SK-N-SH (cell line): ENCODE results near the gene TXNRD2. TPM values are rescaled to one million over a fixed set of nuclear protein-coding genes. Genes with fewer than 3 reads are reported as not detected.

Source experiments
- CTCF ChIA-PET: fragments of 300-600, 350-600 bp; formaldehyde crosslinking; extraction: SDS; loops from one replicate; lab custom pipeline; 2021; lab: Yijun Ruan, JAX
- POLR2A ChIA-PET: fragments of 350-600 bp; sonication (Branson Sonifier 250); formaldehyde crosslinking; extraction: SDS; loops from one replicate; lab custom pipeline; 2020; ENCODE audit warnings: antibody characterized with exemption, inconsistent platforms; lab: Yijun Ruan, JAX
- DNase-seq: peaks from one replicate; pipeline ENCODE4 v3.0.0; 2012
- H2AFZ ChIP-seq: fragments of 200-600 bp; sonication (generic); 2 replicates; pipeline ENCODE4 v1.8.1; 2016; ENCODE audit warnings: antibody characterized with exemption, mild to moderate bottlenecking, low read depth
- H3F3A ChIP-seq: fragments of 200-600 bp; sonication (generic); replicated peaks from 2 replicates; pipeline ENCODE3; 2016; ENCODE audit warnings: antibody characterized with exemption, mild to moderate bottlenecking; ENCODE audit not compliant: insufficient read depth
- H3K27ac ChIP-seq, 2 experiments: fragments of 200-500 bp in 1 of 2; fragments of 200-600 bp in 1 of 2; sonication (Bioruptor generic) in 1 of 2; sonication (generic), shearing (Covaris generic) in 1 of 2; 2 replicates each; pipeline versions ENCODE4 v1.5.1 to v1.6.1; 2014 to 2016; ENCODE audit warnings: low read depth in 2 of 2, inconsistent platforms in 1 of 2, low read length in 1 of 2, mild to moderate bottlenecking in 1 of 2, mixed read lengths in 1 of 2
- H3K27me3 ChIP-seq: fragments of 200-600 bp; sonication (generic), shearing (Covaris generic); 2 replicates; pipeline ENCODE4 v1.6.1; 2016; ENCODE audit warnings: mixed run types; ENCODE audit not compliant: insufficient read depth
- H3K36me3 ChIP-seq, 2 experiments: fragments of 200-500 bp in 1 of 2; fragments of 200-600 bp in 1 of 2; sonication (Bioruptor generic) in 1 of 2; sonication (generic) in 1 of 2; replicated peaks in 1 of 2; 2 replicates each; pipeline versions ENCODE3 to v1.5.1; 2014 to 2016; ENCODE audit warnings: low read length in 1 of 2, mild to moderate bottlenecking in 1 of 2; ENCODE audit not compliant: insufficient read depth in 2 of 2, control insufficient read depth in 1 of 2
- H3K4me1 ChIP-seq, 2 experiments: fragments of 200-500 bp in 1 of 2; fragments of 200-600 bp in 1 of 2; sonication (Bioruptor generic) in 1 of 2; sonication (generic), shearing (Covaris generic) in 1 of 2; 2 replicates each; pipeline versions ENCODE4 v1.5.1 to v1.6.1; 2014 to 2016; ENCODE audit warnings: low read depth in 1 of 2, low read length in 1 of 2, mixed run types in 1 of 2; ENCODE audit not compliant: insufficient read depth in 2 of 2, control insufficient read depth in 1 of 2
- H3K4me2 ChIP-seq: fragments of 200-600 bp; sonication (generic), shearing (Covaris generic); 2 replicates; pipeline ENCODE4 v1.6.1; 2017; ENCODE audit warnings: mixed run types
- H3K4me3 ChIP-seq, 2 experiments: fragments of 200-500 bp in 1 of 2; fragments of 200-600 bp in 1 of 2; sonication (Bioruptor generic) in 1 of 2; sonication (generic), shearing (Covaris generic) in 1 of 2; 2 replicates each; pipeline versions ENCODE4 v1.5.1 to v1.8.1; 2014 to 2016; ENCODE audit warnings: low read depth in 2 of 2, inconsistent platforms in 1 of 2, low read length in 1 of 2, mild to moderate bottlenecking in 1 of 2, mixed read lengths in 1 of 2, moderate library complexity in 1 of 2
- H3K79me2 ChIP-seq: fragments of 200-600 bp; sonication (generic); 2 replicates; pipeline ENCODE4 v1.8.1; 2017; ENCODE audit warnings: mild to moderate bottlenecking; ENCODE audit not compliant: insufficient read depth
- H3K9ac ChIP-seq: fragments of 200-600 bp; sonication (generic); 2 replicates; pipeline ENCODE4 v1.6.1; 2017; ENCODE audit warnings: mixed run types
- H3K9me2 ChIP-seq: fragments of 200-600 bp; sonication (generic); 2 replicates; pipeline ENCODE4 v1.6.1; 2017; ENCODE audit warnings: mixed run types
- H3K9me3 ChIP-seq: fragments of 200-600 bp; sonication (generic); 2 replicates; pipeline ENCODE4 v1.6.1; 2017; ENCODE audit warnings: mixed run types, mild to moderate bottlenecking, moderate library complexity
- H4K20me1 ChIP-seq: fragments of 200-600 bp; sonication (generic); 2 replicates; pipeline ENCODE4 v1.6.1; 2017; ENCODE audit warnings: mild to moderate bottlenecking, mixed run types; ENCODE audit not compliant: insufficient read depth
- ELF1 ChIP-seq: IDR thresholded peaks from 2 replicates; pipeline ENCODE4 v1.4.0; 2012
- EP300 ChIP-seq, 2 experiments: IDR thresholded peaks; 2 replicates each; pipeline versions ENCODE4 v1.4.0 to v1.6.1; 2012; ENCODE audit warnings: borderline replicate concordance in 1 of 2, low read depth in 1 of 2, low read length in 1 of 2
- EZH2phosphoT487 ChIP-seq: fragments of 200-600 bp; sonication (generic); IDR thresholded peaks from 2 replicates; pipeline ENCODE4 v1.6.1; 2017; ENCODE audit warnings: low read depth, mixed run types, mild to moderate bottlenecking, antibody characterized with exemption, moderate library complexity, borderline replicate concordance
- FOSL2 ChIP-seq: IDR thresholded peaks from 2 replicates; pipeline ENCODE4 v1.4.0; 2012; ENCODE audit warnings: low read depth, mild to moderate bottlenecking, moderate library complexity, borderline replicate concordance
- FOXJ3 ChIP-seq: sonication (generic); formaldehyde crosslinking; IDR thresholded peaks from 2 replicates; pipeline ENCODE4 v1.5.1; 2020; ENCODE audit warnings: mild to moderate bottlenecking, missing genetic modification reagents
- GABPA ChIP-seq: IDR thresholded peaks from 2 replicates; pipeline ENCODE4 v1.4.0; 2012; ENCODE audit warnings: low read depth, mild to moderate bottlenecking
- JUND ChIP-seq: IDR thresholded peaks from 2 replicates; pipeline ENCODE4 v1.4.0; 2012
- MXI1 ChIP-seq: IDR thresholded peaks from 2 replicates; pipeline ENCODE4 v1.6.1; 2012; ENCODE audit warnings: mild to moderate bottlenecking, low read depth, low read length, improper control_type of control experiment
- NFIC ChIP-seq: IDR thresholded peaks from 2 replicates; pipeline ENCODE4 v1.4.0; 2012; ENCODE audit warnings: borderline replicate concordance
- NRF1 ChIP-seq: IDR thresholded peaks from 2 replicates; pipeline ENCODE4 v1.6.1; 2012; ENCODE audit warnings: low read depth, mild to moderate bottlenecking, low read length
- POLR2AphosphoS5 ChIP-seq: IDR thresholded peaks from 2 replicates; pipeline ENCODE4 v1.6.1; 2012; ENCODE audit warnings: low read depth, low read length
- RAD21 ChIP-seq: IDR thresholded peaks from 2 replicates; pipeline ENCODE4 v1.6.1; 2012; ENCODE audit warnings: mild to moderate bottlenecking, low read length
- TCF12 ChIP-seq: IDR thresholded peaks from 2 replicates; pipeline ENCODE4 v1.4.0; 2012
- TEAD4 ChIP-seq: IDR thresholded peaks from 2 replicates; pipeline ENCODE4 v1.4.0; 2012; ENCODE audit warnings: mild to moderate bottlenecking, borderline replicate concordance; ENCODE audit not compliant: insufficient read depth
- WGBS: methylation state at CpG from one replicate; pipeline ENCODE4 v1.1.6; 2017; ENCODE audit warnings: low lambda C conversion rate; 5-methylcytosine and 5-hydroxymethylcytosine counted together
- polyA plus RNA-seq, 3 experiments: library from polyadenylated mRNA; depleted of rRNA; stranded (reverse); fragments of >200 nt; gene quantifications; 2 replicates each; pipeline ENCODE4 v1.2.3, GENCODE V29; 2012
- TF ChIP-seq, protein P1 (sequence below): IDR thresholded peaks from 2 replicates; pipeline ENCODE4 v1.4.0; 2012; ENCODE audit warnings: low read depth, borderline replicate concordance
- TF ChIP-seq, protein P2 (sequence below): fragments of 150-350 bp; IDR thresholded peaks from 2 replicates; pipeline ENCODE4 v1.6.1; 2017; ENCODE audit warnings: antibody characterized with exemption, low read length, low read depth, borderline replicate concordance
- TF ChIP-seq, protein P3 (sequence below): fragments of 150-350 bp; IDR thresholded peaks from 2 replicates; pipeline ENCODE4 v1.6.1; 2016; ENCODE audit warnings: mild to moderate bottlenecking, low read depth, low read length
- TF ChIP-seq, protein P4 (sequence below): IDR thresholded peaks from 2 replicates; pipeline ENCODE4 v1.6.1; 2012; ENCODE audit warnings: mild to moderate bottlenecking, low read depth, low read length, moderate library complexity

Gene TXNRD2
- polyA plus RNA-seq, 1 of the 3 experiments (the other 2 are of a cell fraction): 34.7 TPM

DNA sequence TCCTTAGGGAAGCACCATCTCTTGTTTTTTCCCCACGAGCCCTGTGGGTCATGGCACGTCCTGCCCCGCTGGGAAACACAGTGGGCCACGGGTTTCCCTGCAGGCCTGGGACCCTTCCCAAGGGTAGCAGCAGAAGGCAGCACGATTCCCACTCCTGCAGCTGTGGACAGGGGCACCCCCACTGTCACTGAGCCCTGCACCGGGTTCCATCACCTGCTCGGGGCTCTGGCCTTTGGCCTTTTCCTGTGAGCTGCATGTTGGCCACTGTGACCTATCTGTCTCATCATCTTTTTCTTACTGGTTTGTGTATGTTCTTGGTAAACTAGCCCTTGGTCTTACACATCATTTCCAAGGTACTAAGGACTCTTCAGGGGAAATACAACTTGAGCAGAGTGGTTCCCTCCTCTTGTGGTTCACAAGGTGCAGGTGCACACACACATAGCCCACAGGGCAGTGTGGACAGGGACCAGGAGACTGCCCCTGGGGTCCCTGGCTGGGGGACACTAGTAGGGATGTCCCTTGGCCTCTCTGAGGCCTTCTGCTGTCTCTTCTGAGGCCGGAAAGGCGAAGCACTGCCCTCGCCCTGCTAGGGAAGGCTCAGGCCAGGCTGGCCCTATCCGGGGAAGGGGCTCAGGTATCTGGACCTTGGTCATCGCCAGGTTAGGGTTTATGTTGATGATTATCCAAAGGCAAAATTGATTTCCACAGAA is 19.0 kb upstream of the TXNRD2 start:
- Histone ChIP-seq H3K4me2 (no peak overlapping the region), H3K4me3 (no peak overlapping the region), H3K27ac (no peak overlapping the region), H3K9me3 (no peaks in the 10 kb centered on the region), H3K4me1 (peaks cover 7 to 14% of the 10 kb centered on the region in 2 experiments; a peak in 2 of 4 replicates), H3K9ac (no peak overlapping the region), H3K79me2 (peaks cover 19% of the 10 kb centered on the region; the same call in 1 of the 2 replicates), H3K27me3 (no peaks in the 10 kb centered on the region), H3K9me2 (no peaks in the 10 kb centered on the region), H4K20me1 (peaks cover 22% of the 10 kb centered on the region), H3K36me3 (peaks cover 12 to 15% of the 10 kb centered on the region in 2 experiments), H3F3A (no peaks in the 10 kb centered on the region), H2AFZ (no peak overlapping the region)
- peak; percentile 8 for DNase-seq
- ChIA-PET CTCF (interaction anchor here (1.5 to 16.4 kb wide), 2 partner anchors 52 to 65 kb away, joined by 3 to 501 read pairs; no protein-coding TSS in a partner anchor), POLR2A (no interaction called here)
- 98% methylated on average over 8 of the region's 12 CpGs for WGBS
- no peak for TF ChIP-seq GABPA
- no peak for TF ChIP-seq FOXJ3 (CRISPR knock-in tag)
- no peak for TF ChIP-seq ELF1
- TF ChIP-seq, protein P1, sequence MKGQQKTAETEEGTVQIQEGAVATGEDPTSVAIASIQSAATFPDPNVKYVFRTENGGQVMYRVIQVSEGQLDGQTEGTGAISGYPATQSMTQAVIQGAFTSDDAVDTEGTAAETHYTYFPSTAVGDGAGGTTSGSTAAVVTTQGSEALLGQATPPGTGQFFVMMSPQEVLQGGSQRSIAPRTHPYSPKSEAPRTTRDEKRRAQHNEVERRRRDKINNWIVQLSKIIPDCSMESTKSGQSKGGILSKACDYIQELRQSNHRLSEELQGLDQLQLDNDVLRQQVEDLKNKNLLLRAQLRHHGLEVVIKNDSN: no peak
- no peak for TF ChIP-seq MXI1

DNA sequence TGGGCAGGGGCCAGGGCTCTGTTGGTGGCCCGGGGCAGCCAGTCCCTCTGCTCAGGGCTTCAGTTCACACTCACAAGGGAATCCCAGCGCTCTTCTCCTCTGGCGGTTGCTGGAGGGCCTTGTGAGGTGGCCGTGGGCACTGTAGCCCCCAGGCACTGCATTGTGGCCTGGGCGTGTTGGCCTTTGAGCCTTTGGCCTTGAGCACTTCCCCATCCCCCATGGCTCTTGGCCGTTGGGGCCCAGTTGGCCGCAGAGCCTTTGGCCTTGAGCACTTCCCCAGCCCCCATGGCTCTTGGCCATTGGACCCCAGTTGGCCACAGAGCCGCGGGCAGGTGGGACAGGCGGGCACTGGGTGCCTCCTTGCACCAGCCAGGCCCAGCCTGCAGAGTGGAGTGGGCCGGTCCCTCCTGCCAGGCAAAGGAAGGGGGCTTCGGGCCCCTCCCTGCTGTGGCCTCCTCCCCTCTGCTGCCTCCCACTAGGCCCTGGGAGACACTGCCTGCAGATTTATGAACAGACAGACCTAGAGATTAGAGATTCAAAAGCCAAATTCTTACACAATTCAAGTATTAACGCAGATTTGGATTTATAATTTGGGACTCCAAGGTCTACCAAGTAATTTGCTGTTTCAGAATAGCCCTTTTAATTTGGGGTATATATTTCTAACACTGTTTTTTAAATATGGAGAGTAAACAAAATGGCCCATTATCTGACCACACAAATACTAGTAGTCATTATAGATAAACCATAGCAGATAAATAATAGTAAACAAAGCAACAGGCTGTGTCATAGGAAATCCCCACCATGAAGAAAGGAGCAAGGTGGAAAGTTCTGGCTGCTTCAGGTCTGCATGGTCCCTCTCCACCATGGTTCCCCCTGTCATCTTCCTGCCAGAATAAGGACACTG is 18.2 kb upstream of the TXNRD2 start:
- Histone ChIP-seq H3K9ac (no peak overlapping the region), H3K9me3 (no peaks in the 10 kb centered on the region), H3K79me2 (peaks cover 24% of the 10 kb centered on the region; the same call in 1 of the 2 replicates), H3K27ac (no peak overlapping the region), H3K4me3 (no peak overlapping the region), H3K9me2 (no peaks in the 10 kb centered on the region), H3K36me3 (peaks cover 12 to 15% of the 10 kb centered on the region in 2 experiments), H3K27me3 (no peaks in the 10 kb centered on the region), H2AFZ (no peak overlapping the region), H4K20me1 (peaks cover 22% of the 10 kb centered on the region), H3K4me2 (no peak overlapping the region), H3K4me1 (peaks cover 7 to 14% of the 10 kb centered on the region in 2 experiments; a peak in 2 of 4 replicates), H3F3A (no peaks in the 10 kb centered on the region)
- WGBS: 99% methylated on average over 6 of the region's 13 CpGs
- peak; percentile 13 for DNase-seq
- ChIA-PET CTCF (interaction anchor here (0.7 to 16.4 kb wide), 5 partner anchors 11 to 229 kb away, joined by 3 to 501 read pairs (median 3); partner anchors contain the start of gene RANBP1), POLR2A (no interaction called here)
- TF ChIP-seq TCF12: no peak
- no peak for TF ChIP-seq RAD21
- TF ChIP-seq GABPA: no peak
- TF ChIP-seq, protein P2, sequence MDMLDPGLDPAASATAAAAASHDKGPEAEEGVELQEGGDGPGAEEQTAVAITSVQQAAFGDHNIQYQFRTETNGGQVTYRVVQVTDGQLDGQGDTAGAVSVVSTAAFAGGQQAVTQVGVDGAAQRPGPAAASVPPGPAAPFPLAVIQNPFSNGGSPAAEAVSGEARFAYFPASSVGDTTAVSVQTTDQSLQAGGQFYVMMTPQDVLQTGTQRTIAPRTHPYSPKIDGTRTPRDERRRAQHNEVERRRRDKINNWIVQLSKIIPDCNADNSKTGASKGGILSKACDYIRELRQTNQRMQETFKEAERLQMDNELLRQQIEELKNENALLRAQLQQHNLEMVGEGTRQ: no peak
- no peak for TF ChIP-seq FOSL2
- TF ChIP-seq, protein P3, sequence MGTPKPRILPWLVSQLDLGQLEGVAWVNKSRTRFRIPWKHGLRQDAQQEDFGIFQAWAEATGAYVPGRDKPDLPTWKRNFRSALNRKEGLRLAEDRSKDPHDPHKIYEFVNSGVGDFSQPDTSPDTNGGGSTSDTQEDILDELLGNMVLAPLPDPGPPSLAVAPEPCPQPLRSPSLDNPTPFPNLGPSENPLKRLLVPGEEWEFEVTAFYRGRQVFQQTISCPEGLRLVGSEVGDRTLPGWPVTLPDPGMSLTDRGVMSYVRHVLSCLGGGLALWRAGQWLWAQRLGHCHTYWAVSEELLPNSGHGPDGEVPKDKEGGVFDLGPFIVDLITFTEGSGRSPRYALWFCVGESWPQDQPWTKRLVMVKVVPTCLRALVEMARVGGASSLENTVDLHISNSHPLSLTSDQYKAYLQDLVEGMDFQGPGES: no peak
- TF ChIP-seq ELF1: no peak
- no peak for TF ChIP-seq NRF1
- no peak for TF ChIP-seq EP300 (IDR thresholded peaks at IDR 0.05; ENCODE audit: borderline replicate concordance in 1 of 2, low read depth in 1 of 2, low read length in 1 of 2)
- no peak for TF ChIP-seq MXI1
- no peak for TF ChIP-seq TEAD4
- TF ChIP-seq, protein P4, sequence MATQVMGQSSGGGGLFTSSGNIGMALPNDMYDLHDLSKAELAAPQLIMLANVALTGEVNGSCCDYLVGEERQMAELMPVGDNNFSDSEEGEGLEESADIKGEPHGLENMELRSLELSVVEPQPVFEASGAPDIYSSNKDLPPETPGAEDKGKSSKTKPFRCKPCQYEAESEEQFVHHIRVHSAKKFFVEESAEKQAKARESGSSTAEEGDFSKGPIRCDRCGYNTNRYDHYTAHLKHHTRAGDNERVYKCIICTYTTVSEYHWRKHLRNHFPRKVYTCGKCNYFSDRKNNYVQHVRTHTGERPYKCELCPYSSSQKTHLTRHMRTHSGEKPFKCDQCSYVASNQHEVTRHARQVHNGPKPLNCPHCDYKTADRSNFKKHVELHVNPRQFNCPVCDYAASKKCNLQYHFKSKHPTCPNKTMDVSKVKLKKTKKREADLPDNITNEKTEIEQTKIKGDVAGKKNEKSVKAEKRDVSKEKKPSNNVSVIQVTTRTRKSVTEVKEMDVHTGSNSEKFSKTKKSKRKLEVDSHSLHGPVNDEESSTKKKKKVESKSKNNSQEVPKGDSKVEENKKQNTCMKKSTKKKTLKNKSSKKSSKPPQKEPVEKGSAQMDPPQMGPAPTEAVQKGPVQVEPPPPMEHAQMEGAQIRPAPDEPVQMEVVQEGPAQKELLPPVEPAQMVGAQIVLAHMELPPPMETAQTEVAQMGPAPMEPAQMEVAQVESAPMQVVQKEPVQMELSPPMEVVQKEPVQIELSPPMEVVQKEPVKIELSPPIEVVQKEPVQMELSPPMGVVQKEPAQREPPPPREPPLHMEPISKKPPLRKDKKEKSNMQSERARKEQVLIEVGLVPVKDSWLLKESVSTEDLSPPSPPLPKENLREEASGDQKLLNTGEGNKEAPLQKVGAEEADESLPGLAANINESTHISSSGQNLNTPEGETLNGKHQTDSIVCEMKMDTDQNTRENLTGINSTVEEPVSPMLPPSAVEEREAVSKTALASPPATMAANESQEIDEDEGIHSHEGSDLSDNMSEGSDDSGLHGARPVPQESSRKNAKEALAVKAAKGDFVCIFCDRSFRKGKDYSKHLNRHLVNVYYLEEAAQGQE: no peak
- TF ChIP-seq EZH2phosphoT487: no peak
- TF ChIP-seq POLR2AphosphoS5: no peak
- no peak for TF ChIP-seq JUND
- TF ChIP-seq NFIC: no peak
